DOHH2 (cell line): ENCODE data around the gene BRIX1.

Experiments used
- EZH2phosphoT487 ChIP-seq: fragments of 200-600 bp; sonication (generic); IDR thresholded peaks from 2 replicates; pipeline ENCODE4 v1.6.1; 2017; ENCODE audit warnings: borderline replicate concordance, mild to moderate bottlenecking, antibody characterized with exemption, low read length, moderate library complexity, mixed read lengths
- TF ChIP-seq, protein P1 (sequence below): fragments of 200-600 bp; sonication (generic); IDR thresholded peaks from one replicate; pipeline ENCODE4 v1.5.1; 2014; ENCODE audit warnings: antibody characterized with exemption, mild to moderate bottlenecking, low read depth, low read length; ENCODE audit not compliant: poor library complexity, severe bottlenecking

DNA sequence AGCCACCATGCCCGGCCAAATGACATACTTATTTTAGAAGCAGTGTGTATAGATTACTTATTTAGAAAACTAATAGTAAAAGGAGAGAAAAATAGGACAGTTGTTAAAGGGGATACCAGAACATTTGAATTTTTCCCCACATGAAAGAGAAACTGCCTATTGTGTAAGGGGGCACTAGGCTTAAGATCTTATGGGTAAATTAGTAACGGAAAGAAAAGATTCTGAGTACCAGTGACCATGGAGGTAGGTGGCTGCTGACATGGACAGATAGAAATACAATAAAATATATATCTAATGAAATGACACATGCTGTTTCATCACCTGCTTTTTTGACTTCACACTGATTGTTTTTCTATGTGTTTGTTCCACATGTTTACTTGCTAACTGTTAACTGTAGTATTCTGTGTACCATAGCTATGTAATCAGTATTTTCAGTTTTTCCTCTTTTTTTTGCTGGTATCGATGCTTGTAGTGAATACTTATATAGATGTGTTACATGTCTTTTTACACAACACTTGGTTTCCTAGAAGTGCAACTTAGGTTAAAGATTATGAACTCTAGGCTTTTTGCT lies 10.9 kb downstream of the BRIX1 start:
- TF ChIP-seq, protein P1, sequence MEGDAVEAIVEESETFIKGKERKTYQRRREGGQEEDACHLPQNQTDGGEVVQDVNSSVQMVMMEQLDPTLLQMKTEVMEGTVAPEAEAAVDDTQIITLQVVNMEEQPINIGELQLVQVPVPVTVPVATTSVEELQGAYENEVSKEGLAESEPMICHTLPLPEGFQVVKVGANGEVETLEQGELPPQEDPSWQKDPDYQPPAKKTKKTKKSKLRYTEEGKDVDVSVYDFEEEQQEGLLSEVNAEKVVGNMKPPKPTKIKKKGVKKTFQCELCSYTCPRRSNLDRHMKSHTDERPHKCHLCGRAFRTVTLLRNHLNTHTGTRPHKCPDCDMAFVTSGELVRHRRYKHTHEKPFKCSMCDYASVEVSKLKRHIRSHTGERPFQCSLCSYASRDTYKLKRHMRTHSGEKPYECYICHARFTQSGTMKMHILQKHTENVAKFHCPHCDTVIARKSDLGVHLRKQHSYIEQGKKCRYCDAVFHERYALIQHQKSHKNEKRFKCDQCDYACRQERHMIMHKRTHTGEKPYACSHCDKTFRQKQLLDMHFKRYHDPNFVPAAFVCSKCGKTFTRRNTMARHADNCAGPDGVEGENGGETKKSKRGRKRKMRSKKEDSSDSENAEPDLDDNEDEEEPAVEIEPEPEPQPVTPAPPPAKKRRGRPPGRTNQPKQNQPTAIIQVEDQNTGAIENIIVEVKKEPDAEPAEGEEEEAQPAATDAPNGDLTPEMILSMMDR, result no peak
- TF ChIP-seq EZH2phosphoT487, result no peak
